KMS-11 (cell line): ENCODE measurements around the gene NAA11.

Experiments
- H2AFZ ChIP-seq: fragments of 200-600 bp; sonication (generic); 2 replicates; pipeline ENCODE4 v1.6.1; 2016; ENCODE audit warnings: antibody characterized with exemption, mixed run types, low read depth
- H3K27ac ChIP-seq: fragments of 200-600 bp; sonication (generic); 2 replicates; pipeline ENCODE4 v1.6.1; 2016; ENCODE audit warnings: mild to moderate bottlenecking, mixed run types
- H3K27me3 ChIP-seq: fragments of 200-600 bp; sonication (generic); 2 replicates; pipeline ENCODE4 v1.6.1; 2017; ENCODE audit warnings: mild to moderate bottlenecking, low read depth, mixed run types, moderate library complexity; ENCODE audit not compliant: insufficient read depth
- H3K36me3 ChIP-seq: fragments of 200-600 bp; sonication (generic); 2 replicates; pipeline ENCODE4 v1.6.1; 2017; ENCODE audit warnings: mild to moderate bottlenecking, mixed run types; ENCODE audit not compliant: insufficient read depth
- H3K4me1 ChIP-seq: fragments of 200-600 bp; sonication (generic); 2 replicates; pipeline ENCODE4 v1.6.1; 2016; ENCODE audit warnings: mild to moderate bottlenecking, low read depth, mixed run types; ENCODE audit not compliant: poor library complexity, severe bottlenecking
- H3K4me2 ChIP-seq: fragments of 200-600 bp; sonication (generic); 2 replicates; pipeline ENCODE4 v1.7.0; 2016; ENCODE audit warnings: mild to moderate bottlenecking, mixed run types
- H3K4me3 ChIP-seq: fragments of 200-600 bp; sonication (generic); IDR thresholded peaks from 2 replicates; pipeline ENCODE4 v1.6.1; 2017; ENCODE audit warnings: low read depth, low read length, mixed read lengths; ENCODE audit not compliant: insufficient read depth
- H3K79me2 ChIP-seq: fragments of 200-600 bp; sonication (generic); 2 replicates; pipeline ENCODE4 v1.6.1; 2016; ENCODE audit warnings: low read depth, mixed run types; ENCODE audit not compliant: insufficient read depth
- H3K9ac ChIP-seq: fragments of 200-600 bp; sonication (generic); 2 replicates; pipeline ENCODE4 v1.6.1; 2016; ENCODE audit warnings: mild to moderate bottlenecking, mixed run types
- H4K20me1 ChIP-seq: fragments of 200-600 bp; sonication (generic); 2 replicates; pipeline ENCODE4 v1.6.1; 2016; ENCODE audit warnings: mild to moderate bottlenecking, mixed run types; ENCODE audit not compliant: insufficient read depth
- CTCF ChIP-seq: fragments of 200-600 bp; sonication (generic); conservative IDR thresholded peaks from 2 replicates; pipeline ENCODE4 v1.6.1; 2017; ENCODE audit warnings: low read depth, mild to moderate bottlenecking, antibody characterized with exemption, low read length, moderate library complexity, mixed read lengths

The NAA11 gene

GRCh38 chr4:79290376-79290775, 35.5 kb downstream of the NAA11 start:
- Histone ChIP-seq H2AFZ (no peak overlapping the region), H3K4me3 (no peak overlapping the region), H3K27ac (no peak overlapping the region), H4K20me1 (no peaks in the 10 kb centered on the region), H3K9ac (no peak overlapping the region), H3K4me1 (no peaks in the 10 kb centered on the region), H3K36me3 (no peaks in the 10 kb centered on the region), H3K27me3 (no peaks in the 10 kb centered on the region), H3K79me2 (no peaks in the 10 kb centered on the region), H3K4me2 (no peak overlapping the region)
- TF ChIP-seq CTCF: no peak

- Histone ChIP-seq H3K36me3 (no peaks in the 10 kb centered on the region), H3K4me3 (no peak overlapping the region), H3K9ac (no peak overlapping the region), H3K4me2 (no peak overlapping the region), H2AFZ (no peak overlapping the region), H4K20me1 (no peaks in the 10 kb centered on the region), H3K79me2 (no peaks in the 10 kb centered on the region), H3K27me3 (no peaks in the 10 kb centered on the region), H3K27ac (no peak overlapping the region), H3K4me1 (no peaks in the 10 kb centered on the region)
- no peak for TF ChIP-seq CTCF
These were observed 37.7 kb downstream of the NAA11 start for GRCh38 chr4:79288185-79288584.

- H2AFZ ChIP-seq: no peak overlapping the region
- no peak overlapping the region for H3K4me2 ChIP-seq
- no peak for TF ChIP-seq CTCF
These were observed 38.1 kb downstream of the NAA11 start for GRCh38 chr4:79287718-79288117.

GRCh38 chr4:79287076-79287475, 38.8 kb downstream of the NAA11 start:
- no peaks in the 10 kb centered on the region for H3K36me3 ChIP-seq
- no peak for TF ChIP-seq CTCF
- H3K4me2 ChIP-seq: no peak overlapping the region
- H4K20me1 ChIP-seq: no peaks in the 10 kb centered on the region
- no peak overlapping the region for H3K4me3 ChIP-seq
- no peak overlapping the region for H2AFZ ChIP-seq
- H3K9ac ChIP-seq: no peak overlapping the region
- H3K79me2 ChIP-seq: no peaks in the 10 kb centered on the region
- H3K27ac ChIP-seq: no peak overlapping the region
- H3K27me3 ChIP-seq: no peaks in the 10 kb centered on the region
- H3K4me1 ChIP-seq: no peaks in the 10 kb centered on the region

More at GRCh38 chr4:79287718-79288117, 38.1 kb downstream of the NAA11 start:
- Histone ChIP-seq H3K4me3 (no peak overlapping the region), H3K27me3 (no peaks in the 10 kb centered on the region), H3K79me2 (no peaks in the 10 kb centered on the region), H3K27ac (no peak overlapping the region), H3K9ac (no peak overlapping the region), H4K20me1 (no peaks in the 10 kb centered on the region), H3K4me1 (no peaks in the 10 kb centered on the region), H3K36me3 (no peaks in the 10 kb centered on the region)
